ENCODE results near the gene AFM.

AFM gene

GRCh38 chr4:73477176-73477575 lies 4.4 kb upstream of the AFM start:
- no peak overlapping the region for H3K9ac ChIP-seq (ENCODE audit: low read length)
- peaks cover 22% of the 10 kb centered on the region for H3K9me3 ChIP-seq (ENCODE audit: control insufficient read depth, low read length)
- H3K4me3 ChIP-seq (ENCODE audit: low read length) = no peak overlapping the region
- H3K27me3 ChIP-seq (replicated peaks; ENCODE audit: control insufficient read depth, insufficient read depth, low read length) = no peaks in the 10 kb centered on the region
- DNase-seq (ENCODE audit: low read depth) = no peak
- H3K4me1 ChIP-seq (ENCODE audit: control insufficient read depth, insufficient read depth, low read length) = no peaks in the 10 kb centered on the region
- H3K36me3 ChIP-seq (ENCODE audit: control insufficient read depth, insufficient read depth, low read length, severe bottlenecking) = no peaks in the 10 kb centered on the region

GRCh38 chr4:73479323-73479722 lies 2.2 kb upstream of the AFM start:
- H3K9me3 ChIP-seq (ENCODE audit: control insufficient read depth, low read length) = peaks cover 8% of the 10 kb centered on the region

GRCh38 chr4:73485085-73485484 lies 3.5 kb downstream of the AFM start:
- H3K9me3 ChIP-seq (ENCODE audit: control insufficient read depth, low read length) = no peaks in the 10 kb centered on the region
- no peak overlapping the region for H3K9ac ChIP-seq (ENCODE audit: low read length)
- H3K4me1 ChIP-seq (ENCODE audit: control insufficient read depth, insufficient read depth, low read length) = no peaks in the 10 kb centered on the region
- H3K36me3 ChIP-seq (ENCODE audit: control insufficient read depth, insufficient read depth, low read length, severe bottlenecking) = no peaks in the 10 kb centered on the region
- no peaks in the 10 kb centered on the region for H3K27me3 ChIP-seq (replicated peaks; ENCODE audit: control insufficient read depth, insufficient read depth, low read length)
- DNase-seq (ENCODE audit: low read depth) = no peak
- H3K4me3 ChIP-seq (ENCODE audit: low read length) = no peak overlapping the region

More at GRCh38 chr4:73479323-73479722, 2.2 kb upstream of the AFM start:
- Histone ChIP-seq H3K9ac (ENCODE audit: low read length) (no peak overlapping the region), H3K4me1 (ENCODE audit: control insufficient read depth, insufficient read depth, low read length) (no peaks in the 10 kb centered on the region), H3K36me3 (ENCODE audit: control insufficient read depth, insufficient read depth, low read length, severe bottlenecking) (no peaks in the 10 kb centered on the region), H3K27me3 (replicated peaks; ENCODE audit: control insufficient read depth, insufficient read depth, low read length) (no peaks in the 10 kb centered on the region), H3K4me3 (ENCODE audit: low read length) (no peak overlapping the region)
- DNase-seq (ENCODE audit: low read depth) = no peak

GRCh38 chr4:73485596-73485995 lies 4.1 kb downstream of the AFM start:
- DNase-seq (ENCODE audit: low read depth) = no peak
- no peaks in the 10 kb centered on the region for H3K9me3 ChIP-seq (ENCODE audit: control insufficient read depth, low read length)
- no peaks in the 10 kb centered on the region for H3K4me1 ChIP-seq (ENCODE audit: control insufficient read depth, insufficient read depth, low read length)
- no peaks in the 10 kb centered on the region for H3K36me3 ChIP-seq (ENCODE audit: control insufficient read depth, insufficient read depth, low read length, severe bottlenecking)
- no peak overlapping the region for H3K9ac ChIP-seq (ENCODE audit: low read length)
- H3K27me3 ChIP-seq (replicated peaks; ENCODE audit: control insufficient read depth, insufficient read depth, low read length) = no peaks in the 10 kb centered on the region
- H3K4me3 ChIP-seq (ENCODE audit: low read length) = no peak overlapping the region

- no peaks in the 10 kb centered on the region for H3K9me3 ChIP-seq (ENCODE audit: control insufficient read depth, low read length)
- H3K4me3 ChIP-seq (ENCODE audit: low read length) = no peak overlapping the region
- no peaks in the 10 kb centered on the region for H3K36me3 ChIP-seq (ENCODE audit: control insufficient read depth, insufficient read depth, low read length, severe bottlenecking)
- no peaks in the 10 kb centered on the region for H3K27me3 ChIP-seq (replicated peaks; ENCODE audit: control insufficient read depth, insufficient read depth, low read length)
- no peak for DNase-seq (ENCODE audit: low read depth)
- H3K9ac ChIP-seq (ENCODE audit: low read length) = no peak overlapping the region
- no peaks in the 10 kb centered on the region for H3K4me1 ChIP-seq (ENCODE audit: control insufficient read depth, insufficient read depth, low read length)
Measured at GRCh38 chr4:73486497-73486896, 5.0 kb downstream of the AFM start.

- Histone ChIP-seq H3K36me3 (ENCODE audit: control insufficient read depth, insufficient read depth, low read length, severe bottlenecking) (no peaks in the 10 kb centered on the region), H3K9ac (ENCODE audit: low read length) (no peak overlapping the region), H3K9me3 (ENCODE audit: control insufficient read depth, low read length) (no peaks in the 10 kb centered on the region), H3K4me1 (ENCODE audit: control insufficient read depth, insufficient read depth, low read length) (no peaks in the 10 kb centered on the region), H3K27me3 (replicated peaks; ENCODE audit: control insufficient read depth, insufficient read depth, low read length) (no peaks in the 10 kb centered on the region), H3K4me3 (ENCODE audit: low read length) (no peak overlapping the region)
- DNase-seq (ENCODE audit: low read depth) = no peak
Measured at GRCh38 chr4:73487233-73487632, 5.7 kb downstream of the AFM start.

GRCh38 chr4:73499996-73500765 lies 18.6 kb downstream of the AFM start:
- peak overlapping the region; percentile 41 for H3K4me3 ChIP-seq (ENCODE audit: low read length)
- no peaks in the 10 kb centered on the region for H3K27me3 ChIP-seq (replicated peaks; ENCODE audit: control insufficient read depth, insufficient read depth, low read length)
- DNase-seq (ENCODE audit: low read depth) = peak; percentile 9
- H3K4me1 ChIP-seq (ENCODE audit: control insufficient read depth, insufficient read depth, low read length) = no peaks in the 10 kb centered on the region
- peak overlapping the region; percentile 32 for H3K9ac ChIP-seq (ENCODE audit: low read length)
- H3K36me3 ChIP-seq (ENCODE audit: control insufficient read depth, insufficient read depth, low read length, severe bottlenecking) = no peaks in the 10 kb centered on the region
- H3K9me3 ChIP-seq (ENCODE audit: control insufficient read depth, low read length) = no peaks in the 10 kb centered on the region

GRCh38 chr4:73501664-73502265 lies 20.2 kb downstream of the AFM start:
- Histone ChIP-seq H3K36me3 (ENCODE audit: control insufficient read depth, insufficient read depth, low read length, severe bottlenecking) (no peaks in the 10 kb centered on the region), H3K27me3 (replicated peaks; ENCODE audit: control insufficient read depth, insufficient read depth, low read length) (no peaks in the 10 kb centered on the region), H3K4me3 (ENCODE audit: low read length) (no peak overlapping the region), H3K9me3 (ENCODE audit: control insufficient read depth, low read length) (no peaks in the 10 kb centered on the region), H3K4me1 (ENCODE audit: control insufficient read depth, insufficient read depth, low read length) (no peaks in the 10 kb centered on the region), H3K9ac (ENCODE audit: low read length) (no peak overlapping the region)
- DNase-seq (ENCODE audit: low read depth) = no peak

GRCh38 chr4:73505567-73505966 lies 24.0 kb downstream of the AFM start:
- Histone ChIP-seq H3K9me3 (ENCODE audit: control insufficient read depth, low read length) (no peaks in the 10 kb centered on the region), H3K36me3 (ENCODE audit: control insufficient read depth, insufficient read depth, low read length, severe bottlenecking) (no peaks in the 10 kb centered on the region), H3K4me3 (ENCODE audit: low read length) (no peak overlapping the region), H3K4me1 (ENCODE audit: control insufficient read depth, insufficient read depth, low read length) (no peaks in the 10 kb centered on the region), H3K9ac (ENCODE audit: low read length) (no peak overlapping the region), H3K27me3 (replicated peaks; ENCODE audit: control insufficient read depth, insufficient read depth, low read length) (no peaks in the 10 kb centered on the region)
- no peak for DNase-seq (ENCODE audit: low read depth)

GRCh38 chr4:73507541-73507940 lies 26.0 kb downstream of the AFM start:
- no peak for DNase-seq (ENCODE audit: low read depth)
- H3K9me3 ChIP-seq (ENCODE audit: control insufficient read depth, low read length) = no peaks in the 10 kb centered on the region
- no peak overlapping the region for H3K9ac ChIP-seq (ENCODE audit: low read length)
- no peaks in the 10 kb centered on the region for H3K27me3 ChIP-seq (replicated peaks; ENCODE audit: control insufficient read depth, insufficient read depth, low read length)
- no peaks in the 10 kb centered on the region for H3K36me3 ChIP-seq (ENCODE audit: control insufficient read depth, insufficient read depth, low read length, severe bottlenecking)
- H3K4me1 ChIP-seq (ENCODE audit: control insufficient read depth, insufficient read depth, low read length) = no peaks in the 10 kb centered on the region
- H3K4me3 ChIP-seq (ENCODE audit: low read length) = no peak overlapping the region

GRCh38 chr4:73508651-73509050 lies 27.1 kb downstream of the AFM start:
- H3K9me3 ChIP-seq (ENCODE audit: control insufficient read depth, low read length) = no peaks in the 10 kb centered on the region
- no peaks in the 10 kb centered on the region for H3K4me1 ChIP-seq (ENCODE audit: control insufficient read depth, insufficient read depth, low read length)
- H3K9ac ChIP-seq (ENCODE audit: low read length) = no peak overlapping the region
- no peak for DNase-seq (ENCODE audit: low read depth)
- H3K36me3 ChIP-seq (ENCODE audit: control insufficient read depth, insufficient read depth, low read length, severe bottlenecking) = no peaks in the 10 kb centered on the region
- H3K4me3 ChIP-seq (ENCODE audit: low read length) = no peak overlapping the region
- no peaks in the 10 kb centered on the region for H3K27me3 ChIP-seq (replicated peaks; ENCODE audit: control insufficient read depth, insufficient read depth, low read length)
